Stimulated activated CD8-positive, alpha-beta memory T cell treated with anti-CD3 and anti-CD28 coated beads, Interleukin-15, amount 100 ng/mL, for 1 hour (primary cell): ENCODE data around the gene BACH2.
"Not testable (repeated sequence)": the region's sequence is repeated elsewhere in the genome, so short reads cannot be mapped to it uniquely, and the experiment has no call there.

ENCODE experiments used
- DNase-seq: peaks from one replicate; pipeline ENCODE4 v3.0.0-alpha.2; 2020; ENCODE audit warnings: low read depth

BACH2 gene

DNA sequence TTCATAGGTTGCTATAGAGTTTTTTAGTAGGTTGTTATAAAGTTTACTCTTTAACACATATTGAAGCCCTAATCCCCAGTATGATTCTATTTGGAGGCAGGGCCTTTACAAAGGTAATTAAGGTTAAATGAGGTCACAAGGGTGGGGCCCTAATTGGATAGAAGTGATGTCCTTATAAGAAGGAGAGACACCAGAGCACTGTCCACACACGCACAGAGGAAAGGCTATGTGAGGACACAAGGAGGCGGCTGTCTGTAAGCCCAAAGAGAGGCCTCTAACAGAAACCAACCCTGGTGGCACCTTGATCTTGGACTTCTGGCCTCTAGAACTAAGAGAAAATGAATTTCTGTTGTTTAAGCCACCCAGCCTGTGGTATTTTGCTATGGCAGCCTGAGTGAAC lies 303.8 kb downstream of the BACH2 start:
- no peak for DNase-seq

DNA sequence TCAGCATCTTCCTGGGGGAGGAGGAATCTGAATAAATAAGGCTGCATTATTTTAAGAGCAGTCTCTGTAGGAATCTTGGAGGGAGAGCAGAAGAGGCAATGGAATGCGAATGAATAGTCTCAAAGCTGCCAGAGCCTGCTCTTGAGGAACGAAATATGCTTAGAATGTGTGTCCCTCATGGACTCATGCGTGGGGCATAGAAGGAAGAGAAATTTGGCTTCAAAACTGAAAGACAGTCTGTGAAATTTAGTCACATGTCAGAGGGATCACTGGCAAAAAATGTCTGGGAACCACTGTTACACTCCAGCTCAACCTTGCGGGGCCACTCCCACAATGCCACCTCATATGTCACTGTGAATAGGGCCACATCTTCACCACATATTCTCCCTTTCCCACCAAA lies 306.9 kb downstream of the BACH2 start:
- DNase-seq = no peak

DNA sequence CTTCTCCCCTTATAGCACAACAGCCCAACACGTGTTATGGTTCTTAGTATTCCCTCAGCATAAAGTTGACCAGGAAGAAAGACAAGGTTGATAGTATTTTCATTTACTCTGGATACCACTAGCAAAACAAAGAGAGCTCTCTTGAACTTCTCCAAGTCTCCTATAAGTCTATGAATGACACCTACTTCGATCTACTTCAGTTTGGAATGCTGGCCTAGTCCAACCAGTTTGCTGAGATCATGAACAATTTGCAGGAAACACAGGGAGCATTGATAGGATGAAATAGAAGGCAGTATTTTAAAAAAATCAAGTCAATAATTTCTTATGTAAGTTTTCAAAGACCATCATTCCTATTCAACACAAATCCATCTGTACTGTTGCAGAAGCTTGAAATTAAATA lies 308.8 kb downstream of the BACH2 start:
- DNase-seq = no peak

DNA sequence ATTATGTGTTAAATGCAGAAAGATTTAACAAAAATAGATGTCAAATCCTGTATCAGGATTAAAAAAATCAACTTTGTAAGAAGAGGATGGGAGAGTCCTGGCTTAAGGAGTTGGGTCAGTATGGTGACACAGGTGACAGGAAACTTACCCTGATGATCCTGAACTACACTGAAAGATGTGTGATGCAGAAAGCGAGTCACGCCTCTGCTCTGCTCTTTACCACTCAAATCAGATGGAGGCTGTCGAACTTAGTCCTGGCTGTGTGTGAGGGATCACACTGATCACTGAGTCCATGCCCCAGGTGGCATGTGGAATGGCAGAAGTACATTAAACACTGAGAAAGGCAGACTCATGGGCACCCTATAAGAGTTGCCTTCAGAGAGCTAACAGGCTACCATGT lies 309.5 kb downstream of the BACH2 start:
- DNase-seq = no peak

DNA sequence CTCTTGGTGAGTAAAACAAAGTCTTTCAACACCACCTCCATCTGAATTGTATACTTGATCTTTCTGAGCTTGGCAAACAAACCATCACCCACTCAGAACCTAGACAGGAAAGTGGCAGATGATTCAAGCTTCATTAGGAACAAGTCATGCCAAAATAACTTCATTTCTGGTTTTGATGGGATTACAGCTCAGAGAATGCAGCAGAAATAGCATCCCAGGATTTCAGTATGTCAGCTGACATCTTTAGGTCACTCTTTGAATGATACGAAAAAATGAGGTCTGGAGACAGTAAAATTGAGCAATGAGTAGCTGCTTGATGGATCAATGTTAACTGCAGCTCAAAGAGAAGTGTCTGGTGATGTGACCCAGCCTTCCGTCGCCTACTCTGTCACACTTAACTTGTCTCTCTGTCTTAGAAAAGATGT lies 310.0 kb downstream of the BACH2 start:
- no peak for DNase-seq

DNA sequence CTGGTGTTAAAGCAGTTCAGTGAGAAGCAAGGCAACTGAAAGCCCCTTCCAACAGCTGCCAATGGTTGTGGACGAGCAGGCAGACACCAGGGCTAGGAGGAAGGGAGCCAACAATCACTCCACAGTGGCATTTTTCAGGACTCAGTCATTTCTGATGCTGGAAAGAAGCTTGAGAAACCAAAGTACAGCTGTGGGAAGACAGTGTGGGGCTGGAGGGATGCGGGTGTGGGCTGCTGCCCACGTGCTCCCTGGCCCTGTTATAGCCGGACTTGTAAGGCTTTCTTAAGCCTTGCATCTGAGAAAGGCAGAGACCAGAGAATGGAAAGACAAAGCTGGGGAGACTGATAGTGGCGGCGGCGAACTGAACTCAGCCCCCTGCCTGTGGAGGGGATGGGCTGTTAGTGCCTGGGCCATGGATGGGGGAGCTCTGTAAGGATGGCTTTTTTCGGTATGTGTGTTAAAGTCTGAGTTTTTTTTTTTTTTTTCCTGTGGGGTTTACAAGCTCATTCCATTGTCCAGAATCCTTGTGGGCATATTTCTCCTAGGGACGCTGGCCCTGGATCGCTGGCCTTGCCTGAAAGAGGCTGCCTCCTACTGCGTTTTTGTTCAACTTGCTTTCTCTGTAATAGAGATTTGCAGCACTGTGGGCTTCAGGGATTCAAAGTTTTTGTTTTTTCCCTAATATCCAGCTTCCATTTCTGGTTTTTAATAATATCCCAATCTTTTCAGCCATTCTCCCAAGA lies 310.7 kb downstream of the BACH2 start:
- no peak for DNase-seq

DNA sequence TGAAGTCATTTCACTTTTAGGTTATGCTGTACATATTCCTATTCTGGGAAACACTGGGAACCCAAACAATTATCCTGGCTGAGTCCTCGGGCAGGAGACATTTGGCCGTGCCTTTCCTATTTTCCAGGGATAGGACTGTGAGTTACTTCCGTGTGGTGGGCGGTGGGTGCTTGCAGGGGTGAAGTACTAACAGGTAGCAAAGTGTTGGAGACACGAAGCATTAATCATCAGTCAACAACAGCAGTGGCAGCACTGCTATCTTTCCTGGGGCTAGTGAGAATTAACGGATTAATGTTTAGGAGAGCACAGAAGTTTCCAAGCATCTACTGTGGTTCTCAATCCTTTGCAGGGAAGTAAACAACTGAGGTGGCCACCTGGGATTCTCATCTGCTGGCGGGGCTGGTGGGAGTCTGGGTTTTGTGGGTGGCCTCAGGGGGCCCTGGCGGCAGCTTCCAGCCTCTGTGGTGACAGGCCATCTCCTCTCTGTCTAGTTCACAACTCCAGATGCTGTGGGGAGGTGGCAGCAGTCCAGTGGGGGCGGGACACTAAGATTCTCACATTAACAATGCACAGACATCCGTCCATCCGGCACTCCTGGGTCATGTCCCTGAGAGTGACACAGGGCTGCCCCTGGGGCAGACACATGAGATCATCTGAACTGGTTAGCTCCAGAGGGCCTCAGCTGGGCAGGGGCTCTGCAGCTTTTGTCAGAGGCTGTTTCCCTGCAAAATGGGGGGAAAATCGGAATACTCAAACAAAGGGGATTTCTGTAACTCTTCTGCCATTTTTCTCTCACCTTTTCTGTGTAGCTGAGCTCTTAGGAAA lies 311.5 kb downstream of the BACH2 start:
- DNase-seq = no peak

DNA sequence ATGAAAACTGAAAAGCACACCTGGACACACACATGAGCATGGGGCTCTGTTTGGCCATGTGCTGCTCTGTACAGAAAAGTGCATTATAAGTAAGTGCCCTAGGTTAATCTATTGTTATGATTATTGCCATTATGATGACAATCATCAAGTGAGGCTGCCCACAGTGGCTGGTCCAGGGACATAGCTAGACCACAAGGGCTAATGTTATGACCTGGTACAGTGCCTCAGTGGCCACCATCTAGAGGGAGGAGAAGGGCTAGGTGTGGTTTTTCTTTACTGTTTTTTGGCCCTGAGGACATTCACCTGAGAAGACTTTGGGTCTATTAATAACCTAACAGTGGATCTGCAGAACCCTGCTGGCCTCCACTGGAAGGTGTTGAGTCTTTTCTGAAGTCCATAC lies 316.3 kb downstream of the BACH2 start:
- DNase-seq = no peak

DNA sequence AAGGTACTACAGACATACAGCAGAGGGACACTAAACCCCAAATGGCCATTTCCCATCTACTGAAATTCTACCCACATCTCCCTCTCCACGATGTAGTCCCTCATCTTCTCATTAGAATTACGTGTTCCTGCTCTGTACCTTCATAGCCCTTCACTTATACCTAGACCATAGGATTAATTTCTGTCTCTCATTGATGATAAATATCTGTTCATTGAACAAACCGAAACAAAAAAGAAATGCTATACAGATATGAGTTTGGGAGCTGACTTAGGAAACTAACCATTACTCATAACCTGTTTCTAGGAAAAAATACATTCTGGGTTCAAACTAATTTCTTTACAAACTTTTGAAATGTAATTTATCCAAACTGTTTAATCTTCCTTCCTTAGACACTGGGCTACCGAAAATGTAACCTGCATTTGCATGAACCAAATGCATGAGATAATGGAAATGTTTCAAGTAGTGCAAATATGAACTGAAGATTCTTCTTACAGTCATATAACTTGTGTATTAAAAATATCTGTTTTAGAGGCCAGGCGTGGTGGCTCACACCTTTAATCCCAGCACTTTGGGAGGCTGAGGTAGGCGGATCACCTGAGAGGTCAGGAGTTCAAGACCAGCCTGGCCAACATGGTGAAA lies 317.0 kb downstream of the BACH2 start:
- DNase-seq = no peak

DNA sequence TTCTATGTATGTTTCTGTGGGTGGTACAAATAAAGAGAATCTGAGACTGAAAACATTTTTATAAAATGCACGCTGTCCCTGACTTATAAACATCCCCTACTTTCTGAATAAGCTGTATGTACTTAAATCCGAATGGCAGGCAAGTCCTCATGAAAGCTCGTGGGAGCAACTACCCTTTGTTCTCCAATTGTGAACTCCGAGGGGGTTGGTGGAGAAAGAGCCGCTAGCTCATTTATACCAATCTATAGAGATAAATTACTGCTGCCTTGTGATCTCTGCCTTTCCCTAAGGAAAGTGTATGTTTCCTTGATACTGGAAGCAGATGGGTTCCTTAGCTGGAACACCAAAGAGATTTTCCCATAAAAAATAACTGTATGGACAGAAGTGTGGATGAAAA lies 317.9 kb downstream of the BACH2 start:
- no peak for DNase-seq

DNA sequence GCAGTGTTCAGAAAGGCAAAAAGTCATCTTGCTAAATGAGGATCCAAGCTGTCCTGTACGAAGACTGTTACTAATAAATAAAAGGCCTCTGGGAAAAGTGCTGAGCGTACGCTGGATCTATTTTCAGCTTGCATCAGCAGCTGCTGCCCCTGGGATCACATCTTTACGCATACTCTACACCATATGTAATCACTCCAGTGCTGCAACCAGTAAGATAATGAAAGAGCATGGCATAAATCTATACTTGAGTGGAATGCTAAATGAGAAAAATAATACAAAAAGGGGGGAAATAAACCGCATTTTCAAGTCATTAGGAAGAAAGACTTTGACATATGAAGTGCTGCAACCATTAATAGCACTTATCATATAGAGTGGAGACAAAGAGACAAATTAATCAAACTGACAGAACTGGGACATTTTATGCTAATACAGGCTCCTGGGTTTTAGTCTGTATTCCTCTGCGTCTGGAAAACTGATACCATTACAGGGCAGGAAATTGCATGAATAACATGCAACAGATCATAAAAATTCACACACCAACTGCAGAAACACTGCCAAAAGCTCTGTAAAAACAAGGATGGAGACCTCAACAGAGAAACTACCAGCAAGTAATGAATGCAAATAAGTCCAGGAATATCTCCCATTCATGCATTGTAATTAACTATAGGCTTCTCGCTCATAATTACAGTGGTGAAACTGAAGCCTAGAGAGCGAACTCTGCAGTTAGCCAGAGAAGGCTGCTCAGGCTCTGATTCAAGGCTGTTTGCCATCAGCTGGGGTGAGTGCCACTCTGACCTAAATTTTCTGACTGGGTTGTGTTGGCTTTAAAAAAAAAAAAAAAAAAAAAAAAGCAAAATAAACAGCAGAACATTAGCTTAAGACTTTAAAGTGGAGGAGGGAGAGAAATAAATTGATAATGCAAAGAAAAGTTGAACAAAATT lies 318.6 kb downstream of the BACH2 start:
- no peak for DNase-seq

DNA sequence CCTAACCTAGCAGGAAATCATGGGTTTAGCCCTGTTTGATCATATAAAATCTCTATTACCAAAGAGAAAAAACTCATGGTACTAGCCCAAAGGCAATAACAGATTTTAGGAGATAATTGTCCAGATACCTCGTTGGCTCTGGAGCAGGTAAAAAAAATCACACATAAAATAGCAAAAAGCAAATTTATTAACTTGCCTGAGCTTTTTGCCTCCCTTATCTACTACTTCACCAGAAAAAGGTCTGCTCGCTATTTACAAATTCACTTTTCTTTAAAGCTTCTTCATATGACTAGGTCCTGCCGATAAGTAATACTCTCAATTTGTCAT lies 320.0 kb downstream of the BACH2 start:
- no peak for DNase-seq

DNA sequence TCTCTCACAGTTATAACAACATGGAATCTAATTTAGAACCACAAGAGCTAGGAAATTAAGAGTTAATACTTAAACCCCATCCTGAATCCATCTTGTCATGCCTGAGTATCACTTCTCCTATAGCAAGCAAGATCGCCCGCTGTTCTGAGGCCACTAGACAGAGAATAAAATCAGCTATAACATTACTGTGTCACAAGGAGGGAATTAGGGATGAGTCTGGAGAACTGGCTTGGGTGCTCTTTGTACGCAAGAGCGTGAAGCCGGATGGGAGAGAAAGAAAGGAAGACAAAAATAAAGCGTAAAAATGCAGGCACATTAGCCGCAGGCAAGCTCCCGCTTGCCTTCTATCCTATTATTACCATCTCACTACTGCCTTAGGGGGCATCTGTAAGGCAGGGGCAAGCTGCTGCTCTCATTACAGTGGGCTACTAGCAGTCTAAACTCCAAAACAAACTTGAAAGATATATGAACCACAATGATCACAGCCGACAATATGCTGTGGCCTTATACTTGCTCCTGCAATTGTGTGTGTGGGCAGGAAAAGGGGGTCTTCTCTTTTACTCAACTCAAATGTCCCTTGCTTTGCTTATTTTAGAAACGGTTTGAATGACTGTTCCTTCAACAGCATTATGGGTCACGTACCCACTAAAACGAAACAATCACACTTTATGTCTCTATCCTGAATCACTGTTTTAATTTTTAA lies 320.5 kb downstream of the BACH2 start:
- DNase-seq = no peak

DNA sequence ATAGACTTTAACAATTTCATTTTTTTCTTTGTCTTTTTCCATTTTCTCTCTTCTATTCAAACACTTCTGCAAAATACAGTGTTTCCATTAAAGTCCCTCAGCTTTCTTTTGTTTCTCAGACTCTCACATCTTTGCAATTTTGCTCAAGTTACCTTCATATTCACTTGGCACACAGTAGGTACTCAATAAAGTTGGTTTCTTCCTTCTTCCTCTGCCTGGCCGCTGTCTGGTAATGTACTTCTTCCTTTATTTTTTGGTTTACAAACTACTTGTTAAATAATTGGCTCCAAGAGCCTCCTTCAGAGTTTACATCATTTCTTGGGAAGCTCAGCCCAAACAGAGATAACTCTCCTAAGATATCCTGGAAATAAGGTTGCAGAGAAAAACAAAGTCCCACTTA lies 321.3 kb downstream of the BACH2 start:
- DNase-seq = no peak

DNA sequence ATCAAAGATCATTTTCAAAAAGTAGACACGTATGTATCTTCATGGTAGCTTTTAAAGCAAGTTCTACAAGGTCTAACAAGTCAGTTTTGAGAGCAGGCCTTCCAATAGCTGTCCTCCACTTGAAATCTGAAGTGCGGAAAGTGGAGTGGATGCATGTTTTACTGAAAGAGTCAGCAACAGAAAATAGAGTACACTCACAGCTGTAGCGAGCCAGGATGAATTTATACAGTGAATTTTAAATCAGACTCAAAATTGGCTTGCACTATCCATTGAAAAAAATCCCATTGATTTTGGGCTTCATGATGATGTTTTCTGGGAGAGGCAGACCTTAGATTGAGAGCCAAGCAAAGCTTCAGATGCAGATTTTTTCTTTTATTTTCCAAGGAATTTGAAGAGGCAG lies 321.8 kb downstream of the BACH2 start:
- no peak for DNase-seq

DNA sequence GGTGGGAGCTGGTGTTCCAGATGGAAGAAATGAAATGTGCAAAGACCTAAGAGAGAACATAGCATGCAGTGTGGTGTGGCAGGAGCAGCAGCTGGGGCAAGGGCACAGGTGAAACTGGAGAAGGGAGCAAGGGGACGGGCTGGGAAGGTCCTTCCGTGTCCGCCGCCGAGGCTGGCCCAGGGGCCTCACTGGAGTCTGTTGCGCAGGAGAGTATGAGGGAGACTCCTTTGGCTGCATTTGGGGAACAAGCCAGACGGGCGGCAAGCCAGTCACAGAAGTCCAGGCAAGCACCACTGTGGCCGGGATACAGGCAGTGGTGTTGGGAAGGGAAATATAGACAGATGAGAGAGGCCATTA lies 324.6 kb downstream of the BACH2 start:
- DNase-seq = no peak

DNA sequence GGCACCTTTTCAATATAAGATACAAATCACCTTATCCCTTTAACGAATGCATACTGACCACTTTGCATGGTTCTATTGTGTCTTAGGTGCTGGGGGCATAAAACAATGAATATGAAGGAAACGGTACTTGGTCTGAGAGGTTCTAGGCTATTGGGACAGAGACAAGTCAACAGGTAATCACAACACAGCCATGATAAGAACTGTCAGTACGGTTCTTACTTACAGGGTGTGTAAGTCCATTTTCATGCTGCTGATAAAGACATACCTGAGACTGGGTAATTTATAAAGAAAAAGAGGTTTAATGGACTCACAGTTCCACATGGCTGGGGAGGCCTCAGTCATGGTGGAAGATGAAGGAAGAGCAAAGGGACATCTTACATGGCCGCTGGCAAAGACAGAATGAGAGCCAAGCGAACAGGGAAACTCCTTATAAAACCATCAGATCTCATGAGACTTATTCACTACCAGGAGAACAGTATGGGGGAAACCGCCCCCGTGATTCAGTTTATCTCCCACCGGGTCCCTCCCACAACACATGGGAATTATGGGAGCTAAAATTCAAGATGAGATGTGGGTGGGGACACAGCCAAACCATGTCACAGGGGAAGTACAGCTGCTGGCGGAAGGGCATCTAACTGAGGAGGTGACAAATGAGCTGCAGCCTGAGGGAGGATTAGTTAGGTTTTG lies 325.2 kb downstream of the BACH2 start:
- not testable (repeated sequence) for DNase-seq

DNA sequence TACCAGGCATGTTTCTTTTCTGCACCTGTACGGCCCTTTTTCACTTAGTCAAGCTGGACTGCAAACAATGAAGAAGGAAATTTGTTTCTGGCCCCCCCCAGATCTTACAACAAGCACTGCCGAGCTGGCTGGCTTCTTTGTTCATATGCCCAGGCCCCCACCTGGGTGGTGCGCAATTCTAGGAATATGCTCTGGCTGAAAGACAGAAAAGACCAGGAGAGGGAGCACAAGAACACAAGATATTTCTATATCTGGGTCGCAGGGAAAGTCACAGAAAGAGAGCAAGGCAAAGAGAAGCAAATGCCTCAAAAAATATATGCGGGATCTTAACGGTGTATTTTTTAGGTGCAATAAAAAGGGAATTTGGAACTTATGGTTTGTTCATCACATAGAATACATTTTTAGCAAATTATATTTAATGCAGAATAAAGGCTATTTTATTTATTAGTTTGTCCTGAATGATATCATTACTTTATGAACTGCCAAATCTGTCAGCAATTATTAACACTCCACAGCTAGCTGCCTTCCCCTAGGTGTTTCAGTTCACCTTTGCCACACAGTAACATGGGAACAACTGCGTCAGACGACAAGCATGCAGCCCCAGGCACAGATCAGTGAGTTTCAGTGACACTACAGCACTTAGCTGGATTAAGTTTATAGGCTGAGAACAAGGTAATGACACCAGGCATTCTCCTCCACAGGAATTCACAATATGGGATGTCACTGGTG lies 325.9 kb downstream of the BACH2 start:
- DNase-seq = no peak

DNA sequence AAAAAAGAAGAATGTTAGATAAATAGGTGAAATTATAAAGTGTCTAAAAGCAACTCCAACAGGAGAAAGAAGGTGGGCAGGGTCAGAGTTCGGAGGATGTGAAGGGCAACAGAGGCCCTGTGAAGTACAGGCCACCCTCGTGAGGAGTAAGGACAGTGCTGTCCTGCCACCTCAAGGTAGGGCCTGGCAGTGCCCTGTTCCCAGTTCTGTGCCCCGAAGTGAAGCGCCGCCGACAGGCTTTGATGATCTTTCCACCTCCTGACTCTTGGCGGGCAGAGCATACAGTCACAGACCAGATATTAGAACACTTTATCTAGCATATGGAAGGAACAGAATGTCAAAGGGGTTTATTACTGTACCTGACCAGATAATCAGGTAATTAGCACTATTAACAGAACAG lies 326.6 kb downstream of the BACH2 start:
- DNase-seq = no peak

DNA sequence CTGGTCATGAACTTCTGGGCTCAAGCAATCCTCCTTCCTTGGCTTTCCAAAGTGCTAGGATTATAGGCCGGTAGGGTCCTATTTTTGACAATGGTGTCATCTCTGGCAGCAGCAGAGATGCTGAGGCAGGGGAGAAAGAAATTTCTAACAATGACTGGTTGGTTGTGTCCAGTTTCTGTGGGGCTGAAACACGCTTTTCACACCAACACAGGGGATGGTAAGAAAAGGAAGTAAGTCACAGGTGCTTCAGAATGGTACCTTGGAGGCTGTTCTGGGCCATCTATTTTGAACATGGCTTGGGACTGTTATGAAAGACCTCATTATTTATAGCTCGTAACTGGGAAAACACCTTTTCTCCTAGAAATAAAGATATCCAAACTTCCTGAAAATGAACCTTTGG lies 329.7 kb downstream of the BACH2 start:
- no peak for DNase-seq

DNA sequence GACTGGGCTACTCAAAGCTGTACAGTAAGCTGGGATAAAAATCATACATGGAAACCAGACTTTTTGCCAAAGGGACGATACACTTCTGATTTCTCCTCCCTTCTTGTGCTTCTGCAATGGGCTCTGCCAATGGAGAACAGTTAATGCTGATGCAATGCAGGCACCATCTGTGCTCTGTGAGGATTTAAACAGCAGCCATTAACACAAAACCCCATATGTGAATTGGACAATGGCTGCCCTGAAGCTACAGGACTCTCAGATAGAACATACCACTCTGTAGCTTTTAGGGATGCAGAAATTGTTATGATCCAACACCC lies 330.5 kb downstream of the BACH2 start:
- no peak for DNase-seq
